HEK293T (cell line): ENCODE measurements around the gene HSPBP1.
A peak's percentile ranks its signal among the peaks of the same experiment; 100 is the strongest.

Source experiments
- CTCF ChIA-PET: fragments of 350-600 bp; formaldehyde crosslinking; extraction: SDS; loops from one replicate; lab custom pipeline; 2021; ENCODE audit warnings: antibody characterized with exemption, inconsistent platforms; lab: Yijun Ruan, JAX
- POLR2A ChIA-PET: fragments of 350-600 bp; formaldehyde crosslinking; extraction: SDS; loops from one replicate; lab custom pipeline; 2020; ENCODE audit warnings: antibody characterized with exemption, inconsistent platforms; lab: Yijun Ruan, JAX
- DNase-seq: peaks from one replicate; pipeline ENCODE4 v3.0.0; 2012; ENCODE audit warnings: mixed read lengths; ENCODE audit errors: extremely low spot score
- ARNT ChIP-seq: fragments of 450-650 bp; IDR thresholded peaks from 2 replicates; pipeline ENCODE4 v1.6.1; 2017; ENCODE audit warnings: mild to moderate bottlenecking
- BHLHE40 ChIP-seq: fragments of 450-650 bp; IDR thresholded peaks from 2 replicates; pipeline ENCODE4 v1.6.1; 2016; ENCODE audit warnings: mild to moderate bottlenecking, moderate library complexity, borderline replicate concordance
- CTBP1 ChIP-seq: fragments of 450-650 bp; IDR thresholded peaks from 2 replicates; pipeline ENCODE4 v1.6.1; 2016; ENCODE audit warnings: borderline replicate concordance
- ELF4 ChIP-seq: fragments of 450-650 bp; IDR thresholded peaks from 2 replicates; pipeline ENCODE4 v1.6.1; 2017; ENCODE audit warnings: antibody characterized with exemption
- FOXA1 ChIP-seq: fragments of 450-650 bp; IDR thresholded peaks from 2 replicates; pipeline ENCODE4 v1.6.1; 2016; ENCODE audit warnings: mild to moderate bottlenecking
- FOXK2 ChIP-seq: fragments of 450-650 bp; IDR thresholded peaks from 2 replicates; pipeline ENCODE4 v1.6.1; 2016; ENCODE audit warnings: mild to moderate bottlenecking
- FOXM1 ChIP-seq: fragments of 450-650 bp; IDR thresholded peaks from 2 replicates; pipeline ENCODE4 v1.6.1; 2017; ENCODE audit warnings: mild to moderate bottlenecking, borderline replicate concordance
- HDGF ChIP-seq: fragments of 450-650 bp; IDR thresholded peaks from 2 replicates; pipeline ENCODE4 v1.6.1; 2017; ENCODE audit warnings: antibody characterized with exemption, borderline replicate concordance
- L3MBTL2 ChIP-seq: fragments of 450-650 bp; conservative IDR thresholded peaks from 2 replicates; pipeline ENCODE4 v1.6.1; 2016; ENCODE audit warnings: mild to moderate bottlenecking
- LEF1 ChIP-seq: fragments of 450-650 bp; IDR thresholded peaks from 2 replicates; pipeline ENCODE4 v1.6.1; 2017; ENCODE audit warnings: mild to moderate bottlenecking, borderline replicate concordance
- NFRKB ChIP-seq: fragments of 450-650 bp; IDR thresholded peaks from 2 replicates; pipeline ENCODE4 v1.6.1; 2016; ENCODE audit warnings: mild to moderate bottlenecking, moderate library complexity
- SP1 ChIP-seq: fragments of 450-650 bp; IDR thresholded peaks from 2 replicates; pipeline ENCODE4 v1.6.1; 2017
- SUZ12 ChIP-seq: fragments of 450-650 bp; IDR thresholded peaks from 2 replicates; pipeline ENCODE4 v1.6.1; 2016; ENCODE audit warnings: mild to moderate bottlenecking
- TARDBP ChIP-seq: fragments of 450-650 bp; IDR thresholded peaks from 2 replicates; pipeline ENCODE4 v1.6.1; 2016
- ZNF384 ChIP-seq: fragments of 450-650 bp; IDR thresholded peaks from 2 replicates; pipeline ENCODE4 v1.6.1; 2016
- TF ChIP-seq, protein P1 (sequence below): fragments of 450-650 bp; IDR thresholded peaks from 2 replicates; pipeline ENCODE4 v1.6.1; 2016

HSPBP1 gene

DNA sequence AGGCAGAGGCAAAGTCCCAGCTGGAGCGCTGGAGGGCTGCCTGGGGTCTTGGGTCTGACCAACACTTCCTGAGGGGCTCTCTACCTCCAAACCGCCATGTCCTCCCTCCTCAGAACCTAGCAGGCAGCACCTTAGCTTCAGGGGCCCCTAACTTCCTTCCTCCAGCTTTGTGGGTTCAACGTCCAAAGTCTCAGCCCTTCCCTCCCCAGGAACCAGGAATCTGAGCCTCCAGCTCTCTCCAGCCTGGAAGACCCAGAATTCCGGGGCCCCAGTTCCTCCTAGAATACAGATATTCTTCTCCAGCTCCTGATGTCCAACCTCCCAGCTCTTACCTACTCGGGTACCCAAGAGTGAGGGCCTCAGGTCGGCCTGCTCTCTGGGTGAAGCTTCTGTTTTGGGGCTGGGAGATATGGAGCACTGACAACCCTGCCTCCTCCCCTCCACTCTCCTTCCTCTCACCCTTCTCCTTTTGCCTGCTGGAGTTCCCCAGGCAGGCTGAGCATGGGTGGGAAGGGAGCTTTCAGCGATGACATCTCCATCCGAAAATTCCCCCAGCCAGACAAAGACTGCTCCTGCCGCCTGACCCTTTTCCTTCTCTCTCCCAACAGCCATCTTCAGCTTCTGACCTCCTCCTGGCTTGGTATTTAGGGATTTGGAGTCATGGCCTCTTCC is 41.7 kb upstream of the HSPBP1 start:
- ChIA-PET POLR2A (interaction anchor here (1.1 to 3.0 kb wide), 4 partner anchors 17 to 86 kb away, joined by 3 to 13 read pairs (median 6); partner anchors contain the start of genes KMT5C and UBE2S), CTCF (interaction anchor here (0.5 to 2.4 kb wide), 2 partner anchors 20 to 27 kb away, joined by 3 to 11 read pairs; no protein-coding TSS in a partner anchor)
- DNase-seq: no peak
- TF ChIP-seq BHLHE40 (no peak), FOXM1 (no peak), SP1 (no peak), LEF1 (no peak), NFRKB (no peak), HDGF (no peak), ARNT (no peak), CTBP1 (no peak), ELF4 (no peak), TARDBP (no peak), L3MBTL2 (no peak), FOXK2 (no peak), ZNF384 (no peak)
- TF ChIP-seq, protein P1, sequence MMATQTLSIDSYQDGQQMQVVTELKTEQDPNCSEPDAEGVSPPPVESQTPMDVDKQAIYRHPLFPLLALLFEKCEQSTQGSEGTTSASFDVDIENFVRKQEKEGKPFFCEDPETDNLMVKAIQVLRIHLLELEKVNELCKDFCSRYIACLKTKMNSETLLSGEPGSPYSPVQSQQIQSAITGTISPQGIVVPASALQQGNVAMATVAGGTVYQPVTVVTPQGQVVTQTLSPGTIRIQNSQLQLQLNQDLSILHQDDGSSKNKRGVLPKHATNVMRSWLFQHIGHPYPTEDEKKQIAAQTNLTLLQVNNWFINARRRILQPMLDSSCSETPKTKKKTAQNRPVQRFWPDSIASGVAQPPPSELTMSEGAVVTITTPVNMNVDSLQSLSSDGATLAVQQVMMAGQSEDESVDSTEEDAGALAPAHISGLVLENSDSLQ: no peak

DNA sequence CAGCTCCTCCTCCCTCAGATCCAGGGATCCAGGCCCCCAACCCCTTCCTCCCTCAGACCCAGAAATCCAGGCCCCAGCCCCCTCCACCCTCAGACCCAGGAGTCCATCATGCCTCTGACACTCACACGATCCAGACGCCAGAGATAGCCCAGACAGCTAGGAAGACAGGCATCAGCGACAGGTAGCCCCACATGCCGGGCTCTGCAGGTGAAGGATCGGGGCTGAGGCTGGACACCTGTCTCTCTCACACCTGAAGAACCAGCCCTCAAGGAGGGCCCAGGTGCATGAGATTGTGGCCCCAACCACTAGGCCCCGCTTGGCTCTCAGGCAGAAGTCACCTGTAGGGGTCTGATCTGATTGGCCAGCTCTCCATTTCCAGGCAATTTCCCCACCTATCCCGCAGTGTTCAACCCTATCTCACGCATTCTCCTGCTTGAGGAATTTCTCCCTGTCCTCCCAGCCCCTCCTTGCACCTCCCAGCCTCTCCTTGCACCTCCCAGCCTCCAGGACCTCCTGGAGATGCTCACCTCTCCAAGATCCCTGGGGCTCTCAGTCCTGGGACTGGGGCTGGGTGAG is 41.0 kb upstream of the HSPBP1 start:
- ChIA-PET CTCF (interaction anchor here (2.4 kb wide), 1 partner anchor 20 kb away, joined by 11 read pairs; no protein-coding TSS in a partner anchor), POLR2A (interaction anchor here (1.1 to 3.0 kb wide), 3 partner anchors 18 to 86 kb away, joined by 3 to 13 read pairs (median 7); partner anchors contain the start of genes KMT5C and UBE2S)
- no peak for DNase-seq
- no peak for TF ChIP-seq LEF1
- no peak for TF ChIP-seq ELF4
- TF ChIP-seq FOXM1: no peak
- TF ChIP-seq TARDBP: no peak

DNA sequence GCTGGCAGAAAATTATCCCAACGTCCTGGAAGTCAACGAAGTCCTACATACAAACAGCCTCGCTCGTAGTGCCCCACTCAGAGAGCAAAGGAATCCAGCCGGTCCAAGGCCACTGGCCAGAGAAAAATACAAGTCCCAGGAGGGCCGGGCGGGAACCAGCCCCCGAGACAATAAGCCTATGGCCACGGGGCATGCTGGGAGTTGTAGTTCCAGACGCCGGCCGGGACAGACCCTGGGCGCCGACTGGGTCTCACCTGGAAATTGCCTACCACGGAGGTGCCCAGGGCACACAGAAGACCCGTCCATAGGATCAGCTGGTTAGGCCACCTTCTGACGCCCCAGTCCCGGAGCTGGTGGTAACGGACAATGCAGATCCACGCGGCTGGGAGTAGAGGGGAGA is 39.9 kb upstream of the HSPBP1 start:
- POLR2A ChIA-PET: interaction anchor here (0.7 kb wide), 1 partner anchor 17 kb away, joined by 3 read pairs; no protein-coding TSS in a partner anchor
- DNase-seq: peak; percentile 90
- CTCF ChIA-PET: no interaction called here
- TF ChIP-seq SUZ12: peak; percentile 92
- TF ChIP-seq ELF4: no peak
- TF ChIP-seq FOXK2: no peak
- peak; percentile 81 for TF ChIP-seq L3MBTL2
- no peak for TF ChIP-seq LEF1
- TF ChIP-seq, protein P1: no peak

DNA sequence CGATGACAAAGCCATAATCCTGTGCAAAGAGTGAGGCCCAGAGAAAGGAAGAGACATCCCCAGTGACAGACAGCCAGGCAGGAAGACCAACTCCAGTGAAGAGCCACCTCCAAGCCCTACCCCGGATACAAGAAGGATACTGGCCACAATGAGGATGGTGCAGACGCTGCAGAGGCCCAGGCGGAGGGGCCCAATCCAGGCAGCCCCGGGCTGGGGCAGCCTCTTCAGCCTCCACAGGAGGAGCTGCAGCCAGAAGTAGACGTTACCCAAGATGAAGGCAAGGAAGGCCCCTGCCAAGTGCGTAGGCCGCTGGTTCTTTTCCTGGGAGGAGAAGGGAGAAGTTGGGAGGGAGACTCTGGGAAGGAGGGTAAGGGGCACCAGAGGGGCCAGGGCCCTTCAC is 36.7 kb upstream of the HSPBP1 start:
- no peak for DNase-seq
- CTCF ChIA-PET: no interaction called here
- TF ChIP-seq, protein P1: no peak
- no peak for TF ChIP-seq FOXM1
- TF ChIP-seq CTBP1: no peak
- TF ChIP-seq ARNT: no peak
- TF ChIP-seq SUZ12: no peak
- POLR2A ChIA-PET: interaction anchor here (0.7 kb wide), 1 partner anchor 23 kb away, joined by 4 read pairs; no protein-coding TSS in a partner anchor

DNA sequence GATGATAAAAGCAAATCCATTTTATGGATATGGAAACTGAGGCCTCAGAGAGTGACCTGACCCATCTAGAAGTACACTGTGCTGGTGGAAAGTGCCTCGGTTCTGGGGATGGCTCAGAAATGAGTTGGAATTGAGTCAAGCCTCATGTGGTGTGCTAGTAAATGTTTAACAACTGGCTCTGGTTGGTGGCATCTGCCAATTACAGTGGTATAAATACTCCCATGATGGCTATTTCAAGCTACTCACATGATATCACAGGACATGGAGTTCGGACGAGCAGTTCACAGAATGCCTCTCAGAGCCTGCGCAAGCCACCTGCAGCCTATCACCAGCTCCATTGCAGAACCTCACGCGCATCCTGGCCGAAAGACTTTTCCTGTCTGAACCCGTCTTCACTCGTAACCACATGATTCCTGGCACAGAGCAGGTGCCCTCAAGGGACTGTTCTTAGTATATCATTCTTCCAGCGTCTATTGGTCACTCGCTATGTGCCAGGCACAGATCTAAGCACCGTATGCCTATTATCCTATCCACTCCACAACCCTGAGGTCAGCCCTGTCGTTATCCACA is 36.1 kb upstream of the HSPBP1 start:
- POLR2A ChIA-PET: no interaction called here
- CTCF ChIA-PET: no interaction called here

More for the DNA sequence above, 36.1 kb upstream of the HSPBP1 start:
- no peak for DNase-seq
- TF ChIP-seq ARNT (no peak), FOXA1 (no peak), FOXM1 (no peak), CTBP1 (no peak), ELF4 (no peak), SP1 (no peak)
- TF ChIP-seq, protein P1: no peak
